Epithelial cell of proximal tubule (primary cell): ENCODE measurements around the gene ERBB3. TPM values are rescaled to one million over a fixed set of nuclear protein-coding genes. Genes with fewer than 3 reads are reported as not detected.

Experiments
- DNase-seq: peaks from one replicate; pipeline ENCODE4 v3.0.0-alpha.2; 2011; ENCODE audit warnings: low read depth
- H3K4me3 ChIP-seq: 2 replicates; pipeline ENCODE4 v1.5.1; 2011; ENCODE audit warnings: low read depth, mild to moderate bottlenecking, low read length
- total RNA-seq: library from RNA; depleted of rRNA; stranded (reverse); fragments of >200 nt; gene quantifications from 2 replicates; pipeline ENCODE4 v1.2.3, GENCODE V29; 2015
- TF ChIP-seq, protein P1 (sequence below): conservative IDR thresholded peaks from 2 replicates; pipeline ENCODE4 v1.5.1; 2012; ENCODE audit warnings: low read depth, mild to moderate bottlenecking, low read length

The ERBB3 gene
- total RNA-seq, result 14.3 and 24.2 TPM in 2 replicates

DNA sequence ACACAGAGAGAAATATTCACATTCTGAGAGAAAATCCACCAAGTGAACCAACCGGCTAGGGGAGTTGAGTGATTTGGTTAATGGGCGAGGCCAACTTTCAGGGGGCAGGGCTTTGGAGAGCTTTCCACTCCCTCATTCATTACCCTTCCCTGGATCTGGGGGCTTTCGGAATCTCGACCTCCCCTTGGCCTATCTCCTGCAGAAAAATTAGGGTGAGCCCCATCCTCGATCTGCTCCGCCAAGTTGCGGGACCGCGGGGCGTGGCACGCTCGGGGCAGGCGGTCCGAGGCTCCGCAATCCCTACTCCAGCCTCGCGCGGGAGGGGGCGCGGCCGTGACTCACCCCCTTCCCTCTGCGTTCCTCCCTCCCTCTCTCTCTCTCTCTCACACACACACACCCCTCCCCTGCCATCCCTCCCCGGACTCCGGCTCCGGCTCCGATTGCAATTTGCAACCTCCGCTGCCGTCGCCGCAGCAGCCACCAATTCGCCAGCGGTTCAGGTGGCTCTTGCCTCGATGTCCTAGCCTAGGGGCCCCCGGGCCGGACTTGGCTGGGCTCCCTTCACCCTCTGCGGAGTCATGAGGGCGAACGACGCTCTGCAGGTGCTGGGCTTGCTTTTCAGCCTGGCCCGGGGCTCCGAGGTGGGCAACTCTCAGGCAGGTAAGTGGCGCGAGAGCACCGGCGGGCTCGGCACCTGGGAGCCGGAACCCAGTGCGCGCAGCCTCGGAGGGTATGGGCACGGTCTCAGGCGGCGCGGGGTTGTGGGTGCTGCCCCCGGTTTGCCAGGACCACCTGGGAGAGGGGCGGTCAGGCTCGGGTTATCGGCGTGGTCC, at the start of gene ERBB3:
TSS of gene ERBB3 (plus strand) at position 443 of the 833 bp plus-strand sequence. CDS start at position 579, 136 bp downstream.
- TF ChIP-seq, protein P1, sequence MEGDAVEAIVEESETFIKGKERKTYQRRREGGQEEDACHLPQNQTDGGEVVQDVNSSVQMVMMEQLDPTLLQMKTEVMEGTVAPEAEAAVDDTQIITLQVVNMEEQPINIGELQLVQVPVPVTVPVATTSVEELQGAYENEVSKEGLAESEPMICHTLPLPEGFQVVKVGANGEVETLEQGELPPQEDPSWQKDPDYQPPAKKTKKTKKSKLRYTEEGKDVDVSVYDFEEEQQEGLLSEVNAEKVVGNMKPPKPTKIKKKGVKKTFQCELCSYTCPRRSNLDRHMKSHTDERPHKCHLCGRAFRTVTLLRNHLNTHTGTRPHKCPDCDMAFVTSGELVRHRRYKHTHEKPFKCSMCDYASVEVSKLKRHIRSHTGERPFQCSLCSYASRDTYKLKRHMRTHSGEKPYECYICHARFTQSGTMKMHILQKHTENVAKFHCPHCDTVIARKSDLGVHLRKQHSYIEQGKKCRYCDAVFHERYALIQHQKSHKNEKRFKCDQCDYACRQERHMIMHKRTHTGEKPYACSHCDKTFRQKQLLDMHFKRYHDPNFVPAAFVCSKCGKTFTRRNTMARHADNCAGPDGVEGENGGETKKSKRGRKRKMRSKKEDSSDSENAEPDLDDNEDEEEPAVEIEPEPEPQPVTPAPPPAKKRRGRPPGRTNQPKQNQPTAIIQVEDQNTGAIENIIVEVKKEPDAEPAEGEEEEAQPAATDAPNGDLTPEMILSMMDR, result no peak
- peak within 1 kb of the TSS; percentile 85 for H3K4me3 ChIP-seq
- no peak for DNase-seq

DNA sequence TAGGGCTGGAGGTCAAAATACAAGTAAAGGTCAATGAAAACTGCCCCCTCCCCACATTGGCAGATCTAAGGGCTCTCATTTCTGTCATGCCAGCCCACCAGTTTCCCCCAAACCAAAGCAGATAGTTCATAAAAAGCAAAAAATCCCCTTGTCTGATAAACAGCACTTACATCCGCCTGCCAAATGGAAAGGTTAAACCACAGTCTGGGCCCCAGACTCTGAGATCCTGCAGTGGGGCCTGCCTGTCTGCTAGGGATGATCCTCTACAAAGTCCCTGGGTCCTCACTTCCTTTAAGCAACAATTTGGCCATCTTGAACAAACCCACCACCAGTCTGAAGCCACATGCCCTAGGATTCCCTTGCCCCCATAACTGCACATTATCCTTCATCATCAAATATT, 48.0 kb upstream of the ERBB3 start:
- no peak for DNase-seq
- H3K4me3 ChIP-seq, result no peak overlapping the region
- TF ChIP-seq, protein P1, result no peak

DNA sequence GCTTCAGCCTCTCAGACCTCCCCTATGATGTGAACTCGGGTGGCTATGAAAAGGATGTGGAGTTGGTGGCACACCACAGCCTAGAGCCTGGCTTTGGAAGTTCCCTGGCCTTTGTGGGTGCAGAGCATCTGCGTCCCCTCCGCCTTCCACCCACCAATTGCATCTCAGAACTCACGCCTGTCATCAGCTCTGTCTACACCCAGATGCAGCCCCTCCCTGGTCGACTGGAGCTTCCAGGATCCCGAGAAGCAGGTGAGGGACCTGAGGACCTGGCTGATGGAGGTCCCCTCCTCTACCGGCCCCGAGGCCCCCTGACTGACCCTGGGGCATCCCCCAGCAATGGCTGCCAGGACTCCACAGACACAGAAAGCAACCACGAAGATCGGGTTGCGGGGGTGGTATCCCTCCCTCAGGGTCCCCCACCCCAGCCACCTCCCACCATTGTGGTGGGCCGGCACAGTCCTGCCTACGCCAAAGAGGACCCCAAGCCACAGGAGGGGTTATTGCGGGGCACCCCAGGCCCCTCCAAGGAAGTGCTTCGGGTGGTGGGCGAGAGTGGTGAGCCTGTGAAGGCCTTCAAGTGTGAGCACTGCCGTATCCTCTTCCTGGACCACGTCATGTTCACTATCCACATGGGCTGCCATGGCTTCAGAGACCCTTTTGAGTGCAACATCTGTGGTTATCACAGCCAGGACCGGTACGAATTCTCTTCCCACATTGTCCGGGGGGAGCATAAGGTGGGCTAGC, 45.2 kb upstream of the ERBB3 start:
- no peak overlapping the region for H3K4me3 ChIP-seq
- DNase-seq, result no peak
- TF ChIP-seq, protein P1, result no peak

DNA sequence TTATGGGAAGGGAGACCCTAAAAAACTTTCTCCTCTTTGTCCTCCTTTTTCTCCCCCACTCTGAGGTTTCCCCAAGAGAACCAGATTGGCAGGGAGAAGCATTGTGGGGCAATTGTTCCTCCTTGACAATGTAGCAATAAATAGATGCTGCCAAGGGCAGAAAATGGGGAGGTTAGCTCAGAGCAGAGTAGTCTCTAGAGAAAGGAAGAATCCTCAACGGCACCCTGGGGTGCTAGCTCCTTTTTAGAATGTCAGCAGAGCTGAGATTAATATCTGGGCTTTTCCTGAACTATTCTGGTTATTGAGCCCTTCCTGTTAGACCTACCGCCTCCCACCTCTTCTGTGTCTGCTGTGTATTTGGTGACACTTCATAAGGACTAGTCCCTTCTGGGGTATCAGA, 42.8 kb upstream of the ERBB3 start:
- no peak overlapping the region for H3K4me3 ChIP-seq
- no peak for DNase-seq
- TF ChIP-seq, protein P1, result no peak

DNA sequence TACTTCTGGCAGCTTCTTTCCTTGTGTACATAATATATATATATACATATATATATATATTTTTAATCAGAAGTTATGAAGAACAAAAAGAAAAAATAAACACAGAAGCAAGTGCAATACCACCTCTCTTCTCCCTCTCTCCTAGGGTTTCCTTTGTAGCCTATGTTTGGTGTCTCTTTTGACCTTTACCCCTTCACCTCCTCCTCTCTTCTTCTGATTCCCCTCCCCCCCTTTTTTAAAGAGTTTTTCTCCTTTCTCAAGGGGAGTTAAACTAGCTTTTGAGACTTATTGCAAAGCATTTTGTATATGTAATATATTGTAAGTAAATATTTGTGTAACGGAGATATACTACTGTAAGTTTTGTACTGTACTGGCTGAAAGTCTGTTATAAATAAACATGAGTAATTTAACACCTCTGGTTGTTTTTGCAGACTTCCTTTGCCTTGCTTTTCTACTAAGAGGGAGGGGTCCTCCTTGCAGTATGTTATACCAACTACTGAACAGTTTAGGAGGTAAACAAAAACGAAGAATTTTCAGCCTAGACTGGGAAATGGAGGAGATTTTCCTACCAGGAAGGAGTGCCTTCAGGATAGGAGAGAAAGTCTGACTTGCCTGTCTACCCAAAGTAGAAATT, 41.8 kb upstream of the ERBB3 start:
- no peak overlapping the region for H3K4me3 ChIP-seq
- no peak for DNase-seq
- TF ChIP-seq, protein P1, result no peak

DNA sequence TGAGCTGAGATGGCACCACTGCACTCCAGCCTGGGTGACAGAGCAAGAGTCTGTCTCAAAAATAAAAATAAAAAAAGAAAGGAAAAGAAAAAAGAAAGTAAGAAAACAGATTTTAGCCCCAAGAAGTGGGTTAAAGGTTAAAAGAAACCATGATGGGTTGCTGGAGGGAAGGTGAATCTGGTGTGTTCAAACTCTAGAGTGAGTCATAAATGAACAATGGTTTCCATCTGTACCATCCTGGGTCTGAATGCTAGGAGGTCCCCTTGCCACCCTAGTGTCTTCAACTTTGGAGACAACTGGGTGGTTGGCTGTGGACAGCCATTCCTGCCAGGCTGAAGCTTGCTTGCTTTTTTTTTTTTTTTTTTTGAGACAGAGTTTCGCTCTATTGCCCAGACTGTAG, 39.8 kb upstream of the ERBB3 start:
- TF ChIP-seq, protein P1, result no peak
- no peak for DNase-seq
- no peak overlapping the region for H3K4me3 ChIP-seq
